ENCODE measurements around the gene CHDH.

DNA sequence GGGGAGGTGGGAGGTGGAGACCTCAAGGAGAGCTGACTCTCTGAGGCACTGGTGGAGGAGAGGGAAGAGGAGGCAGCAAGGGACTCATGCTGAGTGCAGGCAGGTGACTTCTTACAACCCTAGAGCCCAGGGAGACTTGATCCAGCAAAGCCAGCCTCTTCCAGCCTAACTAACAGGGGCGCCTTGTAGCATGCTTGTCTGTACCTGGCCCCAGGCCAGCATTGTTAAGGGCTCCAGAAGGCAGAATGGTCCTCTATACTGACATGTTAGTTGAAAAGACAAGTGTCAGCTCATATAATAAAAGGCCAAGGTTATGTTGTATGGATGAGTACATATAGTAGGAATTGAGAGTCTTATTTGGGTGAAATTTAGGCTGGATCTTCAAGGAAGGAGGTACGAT, 65.4 kb downstream of the CHDH start:
- TF ChIP-seq CTCF (IDR thresholded peaks at IDR 0.05; ENCODE audit: extremely low read depth in 1 of 2, insufficient read depth in 1 of 2, low read depth in 1 of 2, low read length in 2 of 2) (no peak), POLR2AphosphoS5 (IDR thresholded peaks at IDR 0.05; ENCODE audit: insufficient read depth, low read depth, low read length) (no peak), EZH2 (IDR thresholded peaks at IDR 0.05; ENCODE audit: borderline replicate concordance, low read depth, low read length, severe bottlenecking) (no peak), JUN (IDR thresholded peaks at IDR 0.05; ENCODE audit: borderline replicate concordance, insufficient read depth, insufficient read length, low read depth) (no peak), POLR2A (IDR thresholded peaks at IDR 0.05; ENCODE audit: low read depth, low read length) (no peak), GATA2 (IDR thresholded peaks at IDR 0.05; ENCODE audit: insufficient read depth, insufficient read length, low read depth, low read length) (no peak)
- TF ChIP-seq, protein P1, sequence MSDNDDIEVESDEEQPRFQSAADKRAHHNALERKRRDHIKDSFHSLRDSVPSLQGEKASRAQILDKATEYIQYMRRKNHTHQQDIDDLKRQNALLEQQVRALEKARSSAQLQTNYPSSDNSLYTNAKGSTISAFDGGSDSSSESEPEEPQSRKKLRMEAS (IDR thresholded peaks at IDR 0.05; ENCODE audit: insufficient read depth, insufficient read length): no peak
